ENCODE measurements around the gene SMARCA1. TPM values are rescaled to one million over a fixed set of nuclear protein-coding genes. Genes with fewer than 3 reads are reported as not detected.

SMARCA1 gene
- polyA plus RNA-seq, 3 donors = 0.03 to 0.13 TPM; not detected in 1

DNA sequence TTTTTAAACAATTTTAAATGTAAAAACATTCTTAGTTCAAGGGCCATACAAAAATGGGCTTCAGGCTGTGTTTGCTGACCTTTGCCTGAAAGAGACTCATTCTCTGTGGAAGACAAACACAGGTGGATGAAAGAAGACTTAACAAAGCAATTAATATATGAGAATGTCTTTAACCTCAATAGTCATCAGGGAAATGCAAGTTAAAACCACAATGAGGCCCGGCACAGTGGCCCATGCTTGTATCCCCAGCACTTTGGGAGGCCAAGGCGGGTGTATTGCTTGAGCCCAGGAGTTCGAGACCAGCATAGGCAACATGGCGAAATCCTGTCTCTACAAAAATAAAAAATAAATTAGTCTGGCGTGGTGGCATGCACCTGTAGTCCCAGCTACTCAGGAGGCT lies 7.1 kb upstream of the SMARCA1 start:
- no peak overlapping the region for H3K9ac ChIP-seq (ENCODE audit: insufficient read depth, low read length, poor library complexity, severe bottlenecking)
- H3K79me2 ChIP-seq (ENCODE audit: insufficient read depth, low read length) = no peaks in the 10 kb centered on the region
- intact Hi-C loops (cut with micrococcal nuclease) = no loop called here
- TF ChIP-seq, protein P1, sequence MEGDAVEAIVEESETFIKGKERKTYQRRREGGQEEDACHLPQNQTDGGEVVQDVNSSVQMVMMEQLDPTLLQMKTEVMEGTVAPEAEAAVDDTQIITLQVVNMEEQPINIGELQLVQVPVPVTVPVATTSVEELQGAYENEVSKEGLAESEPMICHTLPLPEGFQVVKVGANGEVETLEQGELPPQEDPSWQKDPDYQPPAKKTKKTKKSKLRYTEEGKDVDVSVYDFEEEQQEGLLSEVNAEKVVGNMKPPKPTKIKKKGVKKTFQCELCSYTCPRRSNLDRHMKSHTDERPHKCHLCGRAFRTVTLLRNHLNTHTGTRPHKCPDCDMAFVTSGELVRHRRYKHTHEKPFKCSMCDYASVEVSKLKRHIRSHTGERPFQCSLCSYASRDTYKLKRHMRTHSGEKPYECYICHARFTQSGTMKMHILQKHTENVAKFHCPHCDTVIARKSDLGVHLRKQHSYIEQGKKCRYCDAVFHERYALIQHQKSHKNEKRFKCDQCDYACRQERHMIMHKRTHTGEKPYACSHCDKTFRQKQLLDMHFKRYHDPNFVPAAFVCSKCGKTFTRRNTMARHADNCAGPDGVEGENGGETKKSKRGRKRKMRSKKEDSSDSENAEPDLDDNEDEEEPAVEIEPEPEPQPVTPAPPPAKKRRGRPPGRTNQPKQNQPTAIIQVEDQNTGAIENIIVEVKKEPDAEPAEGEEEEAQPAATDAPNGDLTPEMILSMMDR (IDR thresholded peaks at IDR 0.05) = no peak
- no peak overlapping the region for H3K4me3 Mint-ChIP-seq
- no peak overlapping the region for H3K4me3 ChIP-seq (replicated peaks in 1 of 3; ENCODE audit: low read depth in 2 of 3, low read length in 3 of 3)
- no peaks in the 10 kb centered on the region for H3K4me1 ChIP-seq (ENCODE audit: control insufficient read depth in 1 of 2, insufficient read depth in 2 of 2, low read length in 2 of 2)
- H3K9me3 ChIP-seq (replicated peaks in 1 of 2; ENCODE audit: control insufficient read depth in 1 of 2, insufficient read depth in 1 of 2, low read length in 2 of 2) = no peaks in the 10 kb centered on the region
- 60% methylated on average over 1 of the region's 5 CpGs for WGBS (ENCODE audit: insufficient coverage)
- peaks cover 0 to 2% (median 0%) of the 10 kb centered on the region in 7 donors for H3K9me3 Mint-ChIP-seq
- no peaks in the 10 kb centered on the region for H3K4me1 Mint-ChIP-seq
- H3K36me3 Mint-ChIP-seq = no peaks in the 10 kb centered on the region
- peaks cover 0 to 4% (median 4%) of the 10 kb centered on the region in 3 donors for H3K27me3 Mint-ChIP-seq (ENCODE audit: low read depth in 3 of 3)
- H3K27me3 ChIP-seq (ENCODE audit: control insufficient read depth in 2 of 2, insufficient read depth in 2 of 2, low read length in 2 of 2) = no peaks in the 10 kb centered on the region
- no peak overlapping the region for H3K27ac Mint-ChIP-seq
- no peaks in the 10 kb centered on the region for H3K36me3 ChIP-seq (replicated peaks in 1 of 2; ENCODE audit: control insufficient read depth in 1 of 2, insufficient read depth in 2 of 2, low read length in 2 of 2)
- no peak overlapping the region for H3K27ac ChIP-seq (ENCODE audit: low read depth in 1 of 2, low read length in 2 of 2)
- H3K4me2 ChIP-seq (replicated peaks; ENCODE audit: extremely low read depth, low read length, poor library complexity, severe bottlenecking) = no peak overlapping the region
- no peak overlapping the region for H2AFZ ChIP-seq (ENCODE audit: insufficient read depth, low read depth, low read length, poor library complexity, severe bottlenecking)
- DNase-seq = no peak
- H4K20me1 ChIP-seq (ENCODE audit: insufficient read depth, low read length) = no peaks in the 10 kb centered on the region

DNA sequence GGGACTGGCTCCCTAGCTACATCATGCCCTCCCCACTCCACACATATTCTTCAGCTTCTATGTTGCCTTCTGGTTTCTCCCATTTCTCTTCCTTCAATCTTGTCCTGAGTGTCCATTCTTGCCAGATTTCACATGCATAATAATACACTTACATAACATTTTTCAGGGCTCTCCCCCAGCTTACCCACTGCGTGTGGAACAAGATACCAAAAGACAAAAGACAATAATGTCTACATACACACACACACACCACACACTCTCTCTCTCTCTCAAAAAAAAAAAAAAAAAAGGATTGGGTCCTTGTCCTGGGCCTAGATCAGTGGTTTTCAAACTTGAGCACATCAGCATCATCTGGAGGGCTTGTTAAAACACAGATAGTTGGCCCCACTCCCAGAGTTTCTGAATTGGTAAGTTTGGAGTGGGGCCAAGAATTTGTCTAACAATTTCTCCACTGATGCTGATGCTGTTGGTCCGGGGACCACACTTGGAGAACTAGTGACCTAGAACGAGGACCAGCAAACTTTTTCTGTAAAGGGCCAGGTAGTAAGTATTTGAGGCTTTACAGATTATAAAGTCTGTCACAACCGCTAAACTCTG lies 6.5 kb upstream of the SMARCA1 start:
- no peak overlapping the region for H3K4me3 Mint-ChIP-seq
- no peak overlapping the region for H3K4me2 ChIP-seq (replicated peaks; ENCODE audit: extremely low read depth, low read length, poor library complexity, severe bottlenecking)

More for the DNA sequence above, 6.5 kb upstream of the SMARCA1 start:
- WGBS (ENCODE audit: insufficient coverage) = 100% methylated on average over 1 of the region's 4 CpGs
- Histone ChIP-seq H3K36me3 (replicated peaks in 1 of 2; ENCODE audit: control insufficient read depth in 1 of 2, insufficient read depth in 2 of 2, low read length in 2 of 2) (no peaks in the 10 kb centered on the region), H3K27me3 (ENCODE audit: control insufficient read depth in 2 of 2, insufficient read depth in 2 of 2, low read length in 2 of 2) (no peaks in the 10 kb centered on the region), H3K79me2 (ENCODE audit: insufficient read depth, low read length) (no peaks in the 10 kb centered on the region), H3K9me3 (replicated peaks in 1 of 2; ENCODE audit: control insufficient read depth in 1 of 2, insufficient read depth in 1 of 2, low read length in 2 of 2) (no peaks in the 10 kb centered on the region), H3K9ac (ENCODE audit: insufficient read depth, low read length, poor library complexity, severe bottlenecking) (no peak overlapping the region), H2AFZ (ENCODE audit: insufficient read depth, low read depth, low read length, poor library complexity, severe bottlenecking) (no peak overlapping the region), H3K4me1 (ENCODE audit: control insufficient read depth in 1 of 2, insufficient read depth in 2 of 2, low read length in 2 of 2) (no peaks in the 10 kb centered on the region), H4K20me1 (ENCODE audit: insufficient read depth, low read length) (no peaks in the 10 kb centered on the region), H3K4me3 (replicated peaks in 1 of 3; ENCODE audit: low read depth in 2 of 3, low read length in 3 of 3) (no peak overlapping the region), H3K27ac (ENCODE audit: low read depth in 1 of 2, low read length in 2 of 2) (no peak overlapping the region)
- intact Hi-C loops (cut with micrococcal nuclease) = no loop called here
- no peak overlapping the region for H3K27ac Mint-ChIP-seq
- no peak for DNase-seq
- no peaks in the 10 kb centered on the region for H3K36me3 Mint-ChIP-seq
- no peaks in the 10 kb centered on the region for H3K4me1 Mint-ChIP-seq
- TF ChIP-seq, protein P1 (IDR thresholded peaks at IDR 0.05) = no peak
- H3K9me3 Mint-ChIP-seq = peaks cover 0 to 3% (median 0%) of the 10 kb centered on the region in 7 donors
- H3K27me3 Mint-ChIP-seq (ENCODE audit: low read depth in 3 of 3) = peaks cover 0 to 6% (median 3%) of the 10 kb centered on the region in 3 donors

All from CD14-positive monocyte (primary cell).